Stimulated activated CD8-positive, alpha-beta memory T cell treated with anti-CD3 and anti-CD28 coated beads, Interleukin-2, amount 100 ng/mL, for 1 hour (primary cell): ENCODE data around the gene TPBGL.

Source experiments
- DNase-seq, 2 donors: peaks; one replicate each; pipeline ENCODE4 v3.0.0-alpha.2; 2020; ENCODE audit warnings: low read depth in 2 of 2

The TPBGL gene

GRCh38 chr11:75208446-75208845 is 32.1 kb upstream of the TPBGL start:
- DNase-seq, result no peak

- DNase-seq, result no peak
Measured at GRCh38 chr11:75212411-75212810, 28.2 kb upstream of the TPBGL start.

- peak; percentile 37 to 55 for DNase-seq
Measured at GRCh38 chr11:75214411-75214821, 26.2 kb upstream of the TPBGL start.

GRCh38 chr11:75214843-75215242 is 25.7 kb upstream of the TPBGL start:
- DNase-seq, result no peak

GRCh38 chr11:75219869-75220268 is 20.7 kb upstream of the TPBGL start:
- no peak for DNase-seq

- no peak for DNase-seq
Measured at GRCh38 chr11:75223954-75224643, 16.5 kb upstream of the TPBGL start.

GRCh38 chr11:75225794-75226193 is 14.8 kb upstream of the TPBGL start:
- DNase-seq, result no peak

- DNase-seq, result no peak
Measured at GRCh38 chr11:75229466-75229865, 11.1 kb upstream of the TPBGL start.

- no peak for DNase-seq
Measured at GRCh38 chr11:75230621-75231020, 10.0 kb upstream of the TPBGL start.

GRCh38 chr11:75233754-75234172 is 6.8 kb upstream of the TPBGL start:
- no peak for DNase-seq

GRCh38 chr11:75236062-75236461 is 4.5 kb upstream of the TPBGL start:
- DNase-seq, result no peak

GRCh38 chr11:75237050-75237449 is 3.5 kb upstream of the TPBGL start:
- no peak for DNase-seq

- no peak for DNase-seq
Measured at GRCh38 chr11:75238595-75239440, 1.8 kb upstream of the TPBGL start.

GRCh38 chr11:75239531-75240290 is 863 bp upstream of the TPBGL start:
- DNase-seq, result no peak

GRCh38 chr11:75241036-75241905 is 697 bp downstream of the TPBGL start:
- peak; percentile 71 to 75 for DNase-seq

- no peak for DNase-seq
Measured at GRCh38 chr11:75241906-75242644, 1.5 kb downstream of the TPBGL start.

GRCh38 chr11:75242722-75243600 is 2.4 kb downstream of the TPBGL start:
- no peak for DNase-seq

- DNase-seq, result no peak
Measured at GRCh38 chr11:75244052-75244814, 3.7 kb downstream of the TPBGL start.
